GM12878 (cell line): ENCODE results near the gene PRKACG. TPM values are rescaled to one million over a fixed set of nuclear protein-coding genes. Genes with fewer than 3 reads are reported as not detected.

Experiments used
- ATF7 ChIP-seq: fragments of 450-650 bp; IDR thresholded peaks from 2 replicates; pipeline ENCODE4 v1.6.1; 2016; ENCODE audit warnings: low read depth, mild to moderate bottlenecking
- EZH2 ChIP-seq: IDR thresholded peaks from 2 replicates; pipeline ENCODE4 v1.6.1; 2012; ENCODE audit warnings: low read depth, mild to moderate bottlenecking, control low read depth, inconsistent platforms, low read length, borderline replicate concordance; ENCODE audit not compliant: control insufficient read depth
- FOXM1 ChIP-seq: IDR thresholded peaks from 2 replicates; pipeline ENCODE4 v1.6.1; 2012; ENCODE audit warnings: low read depth, mild to moderate bottlenecking, inconsistent platforms, low read length, moderate library complexity
- HDGF ChIP-seq: fragments of 450-650 bp; IDR thresholded peaks from 2 replicates; pipeline ENCODE4 v1.6.1; 2016; ENCODE audit warnings: antibody characterized with exemption
- IKZF2 ChIP-seq, 2 experiments: fragments of 450-650 bp; IDR thresholded peaks; 2 replicates each; pipeline ENCODE4 v1.6.1; 2017; ENCODE audit warnings: mild to moderate bottlenecking in 2 of 2, moderate library complexity in 2 of 2
- IRF4 ChIP-seq: IDR thresholded peaks from 2 replicates; pipeline ENCODE4 v1.6.1; 2011; ENCODE audit warnings: low read depth, low read length
- RAD21 ChIP-seq: IDR thresholded peaks from 2 replicates; pipeline ENCODE4 v1.6.1; 2011; ENCODE audit warnings: mild to moderate bottlenecking, low read depth, low read length, moderate library complexity; ENCODE audit not compliant: insufficient read depth
- RFX5 ChIP-seq: IDR thresholded peaks from 2 replicates; pipeline ENCODE4 v1.6.1; 2011; ENCODE audit warnings: low read depth, low read length, improper control_type of control experiment
- SUPT20H ChIP-seq: IDR thresholded peaks from 2 replicates; pipeline ENCODE4 v1.6.1; 2011; ENCODE audit warnings: low read depth, mild to moderate bottlenecking, low read length, moderate library complexity, borderline replicate concordance; ENCODE audit not compliant: control insufficient read depth
- TCF12 ChIP-seq: IDR thresholded peaks from 2 replicates; pipeline ENCODE4 v1.6.1; 2011; ENCODE audit warnings: low read depth, mild to moderate bottlenecking, low read length
- TCF7 ChIP-seq: IDR thresholded peaks from 2 replicates; pipeline ENCODE4 v1.6.1; 2014; ENCODE audit warnings: antibody characterized with exemption, borderline replicate concordance
- ZNF622 ChIP-seq: fragments of 450-650 bp; IDR thresholded peaks from 2 replicates; pipeline ENCODE4 v1.6.1; 2017; ENCODE audit warnings: mild to moderate bottlenecking, inconsistent platforms
- polyA plus RNA-seq, 11 experiments: library from polyadenylated mRNA; depleted of rRNA in 4 of 11; unstranded in 6 of 11; stranded (reverse) in 5 of 11; fragments of >200 nt; fragmentation: Nextera tagmentation in 4 of 11; fragmentation: Illumina TruSeq in 1 of 11; extraction: Ambion mirVana in 4 of 11; extraction: Trizol in 1 of 11; gene quantifications; 1 replicate in 1 of 11; 2 replicates in 10 of 11; pipeline versions ENCODE4 v1.2.1 to v1.2.3, GENCODE V29; 2011 to 2016; ENCODE audit warnings: inconsistent platforms in 2 of 11, missing spikeins in 2 of 11, low read depth in 1 of 11
- total RNA-seq, 4 experiments: library from RNA; depleted of rRNA in 3 of 4; stranded (reverse); fragments of >200 nt in 3 of 4; fragmentation: Illumina TruSeq in 1 of 4; extraction: Trizol in 1 of 4; gene quantifications; 2 replicates each; pipeline versions ENCODE4 v1.2.1 to v1.2.3, GENCODE V29; 2013 to 2021
- TF ChIP-seq, protein P1 (sequence below): fragments of 450-650 bp; IDR thresholded peaks from 2 replicates; pipeline ENCODE4 v1.6.1; 2018; ENCODE audit warnings: mild to moderate bottlenecking, low read depth, moderate library complexity; ENCODE audit not compliant: partially characterized antibody
- TF ChIP-seq, protein P2 (sequence below): fragments of 450-650 bp; conservative IDR thresholded peaks from 2 replicates; pipeline ENCODE4 v1.6.1; 2017; ENCODE audit warnings: mild to moderate bottlenecking, moderate library complexity
- TF ChIP-seq, protein P3 (sequence below): IDR thresholded peaks from 2 replicates; pipeline ENCODE4 v1.6.1; 2011; ENCODE audit warnings: borderline replicate concordance, low read depth, mild to moderate bottlenecking, moderate library complexity, low read length; ENCODE audit not compliant: insufficient read depth, poor library complexity, severe bottlenecking
- TF ChIP-seq, protein P4 (sequence below): IDR thresholded peaks from 2 replicates; pipeline ENCODE4 v1.6.1; 2012; ENCODE audit warnings: improper control_type of control experiment, low read depth, low read length; ENCODE audit not compliant: insufficient replicate concordance

Gene PRKACG
- total and polyA plus RNA-seq, 10 of the 15 experiments (the other 5 are each of a cell fraction or from before 2014, with no cell fraction given) = not detected

DNA sequence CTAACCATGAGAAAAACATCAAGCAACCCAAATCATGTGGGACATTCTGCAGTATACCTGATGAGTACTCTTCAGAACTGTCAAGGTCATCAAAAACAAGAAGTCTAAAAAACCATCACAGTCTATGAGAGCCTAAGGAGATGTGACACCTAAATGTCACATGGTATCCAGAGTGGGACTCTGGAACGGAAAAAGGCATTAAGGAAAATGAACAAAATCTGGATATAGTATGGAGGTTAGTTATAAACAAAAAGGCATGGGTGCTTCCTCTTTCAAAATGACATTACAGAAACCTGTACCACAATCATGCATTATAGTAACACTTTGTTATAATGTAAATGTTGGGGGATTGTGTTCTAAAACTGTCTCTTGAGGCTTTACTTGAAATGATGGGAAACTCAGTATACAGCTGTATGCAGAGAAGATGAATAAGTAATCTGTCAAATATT, 47.4 kb downstream of the PRKACG start (continued):
- TF ChIP-seq, protein P1, sequence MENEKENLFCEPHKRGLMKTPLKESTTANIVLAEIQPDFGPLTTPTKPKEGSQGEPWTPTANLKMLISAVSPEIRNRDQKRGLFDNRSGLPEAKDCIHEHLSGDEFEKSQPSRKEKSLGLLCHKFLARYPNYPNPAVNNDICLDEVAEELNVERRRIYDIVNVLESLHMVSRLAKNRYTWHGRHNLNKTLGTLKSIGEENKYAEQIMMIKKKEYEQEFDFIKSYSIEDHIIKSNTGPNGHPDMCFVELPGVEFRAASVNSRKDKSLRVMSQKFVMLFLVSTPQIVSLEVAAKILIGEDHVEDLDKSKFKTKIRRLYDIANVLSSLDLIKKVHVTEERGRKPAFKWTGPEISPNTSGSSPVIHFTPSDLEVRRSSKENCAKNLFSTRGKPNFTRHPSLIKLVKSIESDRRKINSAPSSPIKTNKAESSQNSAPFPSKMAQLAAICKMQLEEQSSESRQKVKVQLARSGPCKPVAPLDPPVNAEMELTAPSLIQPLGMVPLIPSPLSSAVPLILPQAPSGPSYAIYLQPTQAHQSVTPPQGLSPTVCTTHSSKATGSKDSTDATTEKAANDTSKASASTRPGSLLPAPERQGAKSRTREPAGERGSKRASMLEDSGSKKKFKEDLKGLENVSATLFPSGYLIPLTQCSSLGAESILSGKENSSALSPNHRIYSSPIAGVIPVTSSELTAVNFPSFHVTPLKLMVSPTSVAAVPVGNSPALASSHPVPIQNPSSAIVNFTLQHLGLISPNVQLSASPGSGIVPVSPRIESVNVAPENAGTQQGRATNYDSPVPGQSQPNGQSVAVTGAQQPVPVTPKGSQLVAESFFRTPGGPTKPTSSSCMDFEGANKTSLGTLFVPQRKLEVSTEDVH = no peak
- TF ChIP-seq RAD21 (no peak), EZH2 (no peak), TCF7 (no peak), IRF4 (0 out of 2 replicates have a peak, but pooled peaks have one; percentile 8), FOXM1 (0 out of 2 replicates have a peak, but pooled peaks have one; percentile 52), SUPT20H (no peak), IKZF2 (IDR thresholded peaks at IDR 0.05) (peak; percentile 91 to 92), RFX5 (no peak), HDGF (no peak), ATF7 (peak; percentile 69), ZNF622 (no peak), TCF12 (peak; percentile 52; the same call in 1 of the 2 replicates)
- TF ChIP-seq, protein P2, sequence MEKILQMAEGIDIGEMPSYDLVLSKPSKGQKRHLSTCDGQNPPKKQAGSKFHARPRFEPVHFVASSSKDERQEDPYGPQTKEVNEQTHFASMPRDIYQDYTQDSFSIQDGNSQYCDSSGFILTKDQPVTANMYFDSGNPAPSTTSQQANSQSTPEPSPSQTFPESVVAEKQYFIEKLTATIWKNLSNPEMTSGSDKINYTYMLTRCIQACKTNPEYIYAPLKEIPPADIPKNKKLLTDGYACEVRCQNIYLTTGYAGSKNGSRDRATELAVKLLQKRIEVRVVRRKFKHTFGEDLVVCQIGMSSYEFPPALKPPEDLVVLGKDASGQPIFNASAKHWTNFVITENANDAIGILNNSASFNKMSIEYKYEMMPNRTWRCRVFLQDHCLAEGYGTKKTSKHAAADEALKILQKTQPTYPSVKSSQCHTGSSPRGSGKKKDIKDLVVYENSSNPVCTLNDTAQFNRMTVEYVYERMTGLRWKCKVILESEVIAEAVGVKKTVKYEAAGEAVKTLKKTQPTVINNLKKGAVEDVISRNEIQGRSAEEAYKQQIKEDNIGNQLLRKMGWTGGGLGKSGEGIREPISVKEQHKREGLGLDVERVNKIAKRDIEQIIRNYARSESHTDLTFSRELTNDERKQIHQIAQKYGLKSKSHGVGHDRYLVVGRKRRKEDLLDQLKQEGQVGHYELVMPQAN = no peak
- TF ChIP-seq, protein P3, sequence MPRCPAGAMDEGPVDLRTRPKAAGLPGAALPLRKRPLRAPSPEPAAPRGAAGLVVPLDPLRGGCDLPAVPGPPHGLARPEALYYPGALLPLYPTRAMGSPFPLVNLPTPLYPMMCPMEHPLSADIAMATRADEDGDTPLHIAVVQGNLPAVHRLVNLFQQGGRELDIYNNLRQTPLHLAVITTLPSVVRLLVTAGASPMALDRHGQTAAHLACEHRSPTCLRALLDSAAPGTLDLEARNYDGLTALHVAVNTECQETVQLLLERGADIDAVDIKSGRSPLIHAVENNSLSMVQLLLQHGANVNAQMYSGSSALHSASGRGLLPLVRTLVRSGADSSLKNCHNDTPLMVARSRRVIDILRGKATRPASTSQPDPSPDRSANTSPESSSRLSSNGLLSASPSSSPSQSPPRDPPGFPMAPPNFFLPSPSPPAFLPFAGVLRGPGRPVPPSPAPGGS = no peak
- TF ChIP-seq, protein P4, sequence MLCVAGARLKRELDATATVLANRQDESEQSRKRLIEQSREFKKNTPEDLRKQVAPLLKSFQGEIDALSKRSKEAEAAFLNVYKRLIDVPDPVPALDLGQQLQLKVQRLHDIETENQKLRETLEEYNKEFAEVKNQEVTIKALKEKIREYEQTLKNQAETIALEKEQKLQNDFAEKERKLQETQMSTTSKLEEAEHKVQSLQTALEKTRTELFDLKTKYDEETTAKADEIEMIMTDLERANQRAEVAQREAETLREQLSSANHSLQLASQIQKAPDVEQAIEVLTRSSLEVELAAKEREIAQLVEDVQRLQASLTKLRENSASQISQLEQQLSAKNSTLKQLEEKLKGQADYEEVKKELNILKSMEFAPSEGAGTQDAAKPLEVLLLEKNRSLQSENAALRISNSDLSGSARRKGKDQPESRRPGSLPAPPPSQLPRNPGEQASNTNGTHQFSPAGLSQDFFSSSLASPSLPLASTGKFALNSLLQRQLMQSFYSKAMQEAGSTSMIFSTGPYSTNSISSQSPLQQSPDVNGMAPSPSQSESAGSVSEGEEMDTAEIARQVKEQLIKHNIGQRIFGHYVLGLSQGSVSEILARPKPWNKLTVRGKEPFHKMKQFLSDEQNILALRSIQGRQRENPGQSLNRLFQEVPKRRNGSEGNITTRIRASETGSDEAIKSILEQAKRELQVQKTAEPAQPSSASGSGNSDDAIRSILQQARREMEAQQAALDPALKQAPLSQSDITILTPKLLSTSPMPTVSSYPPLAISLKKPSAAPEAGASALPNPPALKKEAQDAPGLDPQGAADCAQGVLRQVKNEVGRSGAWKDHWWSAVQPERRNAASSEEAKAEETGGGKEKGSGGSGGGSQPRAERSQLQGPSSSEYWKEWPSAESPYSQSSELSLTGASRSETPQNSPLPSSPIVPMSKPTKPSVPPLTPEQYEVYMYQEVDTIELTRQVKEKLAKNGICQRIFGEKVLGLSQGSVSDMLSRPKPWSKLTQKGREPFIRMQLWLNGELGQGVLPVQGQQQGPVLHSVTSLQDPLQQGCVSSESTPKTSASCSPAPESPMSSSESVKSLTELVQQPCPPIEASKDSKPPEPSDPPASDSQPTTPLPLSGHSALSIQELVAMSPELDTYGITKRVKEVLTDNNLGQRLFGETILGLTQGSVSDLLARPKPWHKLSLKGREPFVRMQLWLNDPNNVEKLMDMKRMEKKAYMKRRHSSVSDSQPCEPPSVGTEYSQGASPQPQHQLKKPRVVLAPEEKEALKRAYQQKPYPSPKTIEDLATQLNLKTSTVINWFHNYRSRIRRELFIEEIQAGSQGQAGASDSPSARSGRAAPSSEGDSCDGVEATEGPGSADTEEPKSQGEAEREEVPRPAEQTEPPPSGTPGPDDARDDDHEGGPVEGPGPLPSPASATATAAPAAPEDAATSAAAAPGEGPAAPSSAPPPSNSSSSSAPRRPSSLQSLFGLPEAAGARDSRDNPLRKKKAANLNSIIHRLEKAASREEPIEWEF = no peak
